ENCODE results near the gene POLE.

POLE gene

DNA sequence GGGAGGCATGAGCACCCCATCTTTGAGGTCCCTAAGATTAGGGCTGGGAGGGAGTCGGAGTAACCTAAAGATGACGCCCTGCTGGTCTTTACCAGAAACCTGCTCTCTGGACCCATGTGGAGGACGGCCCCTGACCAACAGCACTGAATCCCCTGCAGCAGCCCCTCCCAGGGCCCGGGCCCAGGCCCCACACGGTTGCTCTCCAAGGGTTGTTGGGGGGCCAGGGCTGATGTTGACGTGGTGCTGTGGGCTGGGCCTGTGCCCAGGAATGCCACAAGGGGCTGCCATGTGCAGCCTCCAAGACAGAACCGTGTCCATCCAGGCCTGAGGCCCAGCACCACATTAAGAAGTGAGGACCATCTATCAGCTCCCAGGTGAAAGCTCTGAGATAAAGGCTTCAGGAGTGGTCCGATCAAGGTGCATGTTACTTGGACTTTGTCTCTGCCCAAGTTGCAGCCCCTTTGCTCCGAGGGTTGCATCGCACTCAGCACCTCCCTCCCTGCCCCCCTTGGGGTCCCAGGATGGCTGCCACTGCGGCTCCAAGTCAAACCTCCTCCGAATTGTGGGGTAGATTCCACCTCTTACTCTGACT is 106.3 kb downstream of the POLE start:
- no peaks in the 10 kb centered on the region for H3K4me1 ChIP-seq (ENCODE audit: control insufficient read depth, low read length)
- no peaks in the 10 kb centered on the region for H3K27me3 ChIP-seq (ENCODE audit: control insufficient read depth, low read length)
- no peak overlapping the region for H3K27ac ChIP-seq (ENCODE audit: low read depth, low read length)

GRCh38 chr12:132579744-132580143 is 107.4 kb downstream of the POLE start:
- Histone ChIP-seq H3K9me2 (replicated peaks; ENCODE audit: control insufficient read depth, low read length) (no peaks in the 10 kb centered on the region), H3K9me3 (ENCODE audit: control insufficient read depth, insufficient read depth, low read length) (no peaks in the 10 kb centered on the region), H3F3A (ENCODE audit: control insufficient read depth, insufficient read depth) (peaks cover 4% of the 10 kb centered on the region; the same call in 1 of the 2 replicates), H3K4me3 (ENCODE audit: low read length) (no peak overlapping the region), H3K4me2 (ENCODE audit: low read length) (no peak overlapping the region), H4K20me1 (ENCODE audit: control insufficient read depth, insufficient read depth, low read depth, low read length) (no peaks in the 10 kb centered on the region), H3K4me1 (ENCODE audit: control insufficient read depth, low read length) (no peaks in the 10 kb centered on the region), H3K27ac (ENCODE audit: low read depth, low read length) (no peak overlapping the region), H3K79me2 (ENCODE audit: control insufficient read depth, low read length) (no peaks in the 10 kb centered on the region), H3K27me3 (ENCODE audit: control insufficient read depth, low read length) (no peaks in the 10 kb centered on the region), H3K36me3 (ENCODE audit: control insufficient read depth, low read length) (peaks cover 31% of the 10 kb centered on the region)
- TF ChIP-seq CTCF (IDR thresholded peaks at IDR 0.05; ENCODE audit: low read depth, low read length, poor library complexity, severe bottlenecking) = no peak
- no peak for TF ChIP-seq EZH2phosphoT487 (IDR thresholded peaks at IDR 0.05; ENCODE audit: borderline replicate concordance, low read length)

More for the DNA sequence above, 106.3 kb downstream of the POLE start:
- Histone ChIP-seq H3K36me3 (ENCODE audit: control insufficient read depth, low read length) (peaks cover 31% of the 10 kb centered on the region), H3K9me3 (ENCODE audit: control insufficient read depth, insufficient read depth, low read length) (no peaks in the 10 kb centered on the region), H3F3A (ENCODE audit: control insufficient read depth, insufficient read depth) (peaks cover 4% of the 10 kb centered on the region; the same call in 1 of the 2 replicates), H3K4me3 (ENCODE audit: low read length) (no peak overlapping the region), H3K9me2 (replicated peaks; ENCODE audit: control insufficient read depth, low read length) (no peaks in the 10 kb centered on the region), H4K20me1 (ENCODE audit: control insufficient read depth, insufficient read depth, low read depth, low read length) (no peaks in the 10 kb centered on the region), H3K79me2 (ENCODE audit: control insufficient read depth, low read length) (no peaks in the 10 kb centered on the region), H3K4me2 (ENCODE audit: low read length) (no peak overlapping the region)
- no peak for TF ChIP-seq CTCF (IDR thresholded peaks at IDR 0.05; ENCODE audit: low read depth, low read length, poor library complexity, severe bottlenecking)
- TF ChIP-seq EZH2phosphoT487 (IDR thresholded peaks at IDR 0.05; ENCODE audit: borderline replicate concordance, low read length) = no peak

DNA sequence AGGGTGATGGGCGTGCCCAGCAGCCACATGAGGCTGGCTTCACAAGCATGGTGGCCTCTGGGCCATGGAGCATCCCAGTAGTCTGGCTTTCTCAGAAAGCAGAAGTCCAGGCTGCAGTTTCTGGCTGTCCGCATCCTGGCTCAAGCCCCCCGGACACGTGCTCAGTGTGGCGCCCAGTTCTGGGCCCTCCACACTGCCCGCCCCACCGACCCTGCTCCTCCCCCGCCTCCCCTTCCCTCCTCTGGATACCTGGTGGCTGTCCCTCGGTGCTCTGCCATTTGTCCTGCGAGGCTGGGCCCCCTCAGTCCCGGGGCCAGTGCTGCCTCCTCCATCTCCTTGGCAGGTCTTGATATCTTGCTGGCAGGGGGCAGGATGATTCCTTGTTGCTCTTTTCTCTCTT is 108.3 kb downstream of the POLE start:
- no peak overlapping the region for H3K4me3 ChIP-seq (ENCODE audit: low read length)
- peaks cover 34% of the 10 kb centered on the region for H3K36me3 ChIP-seq (ENCODE audit: control insufficient read depth, low read length)

More for the DNA sequence above, 108.3 kb downstream of the POLE start:
- Histone ChIP-seq H3K27ac (ENCODE audit: low read depth, low read length) (no peak overlapping the region), H3K9me2 (replicated peaks; ENCODE audit: control insufficient read depth, low read length) (no peaks in the 10 kb centered on the region), H3F3A (ENCODE audit: control insufficient read depth, insufficient read depth) (0 out of 2 replicates have a peak, but pooled peaks cover under 1% of the 10 kb centered on the region), H3K4me1 (ENCODE audit: control insufficient read depth, low read length) (no peaks in the 10 kb centered on the region), H4K20me1 (ENCODE audit: control insufficient read depth, insufficient read depth, low read depth, low read length) (no peaks in the 10 kb centered on the region), H3K27me3 (ENCODE audit: control insufficient read depth, low read length) (no peaks in the 10 kb centered on the region), H3K4me2 (ENCODE audit: low read length) (no peak overlapping the region), H3K9me3 (ENCODE audit: control insufficient read depth, insufficient read depth, low read length) (no peaks in the 10 kb centered on the region), H3K79me2 (ENCODE audit: control insufficient read depth, low read length) (no peaks in the 10 kb centered on the region)
- TF ChIP-seq CTCF (IDR thresholded peaks at IDR 0.05; ENCODE audit: low read depth, low read length, poor library complexity, severe bottlenecking) (no peak), EZH2phosphoT487 (IDR thresholded peaks at IDR 0.05; ENCODE audit: borderline replicate concordance, low read length) (no peak)

Data from DOHH2 (cell line).